ENCODE data around the gene ZNF780B.

ZNF780B gene

GRCh38 chr19:40088299-40089047, 32.4 kb upstream of the ZNF780B start:
- TF ChIP-seq EZH2 (IDR thresholded peaks at IDR 0.05; ENCODE audit: borderline replicate concordance, low read length) (no peak), CTCF (IDR thresholded peaks at IDR 0.05; ENCODE audit: low read length) (no peak)
- Histone ChIP-seq H3K4me1 (ENCODE audit: insufficient read depth, low read length, severe bottlenecking) (peaks cover 19% of the 10 kb centered on the region), H2AFZ (ENCODE audit: low read length) (no peak overlapping the region), H3K9me2 (ENCODE audit: low read depth, low read length) (no peaks in the 10 kb centered on the region), H3K9me3 (ENCODE audit: low read length) (peaks cover 14% of the 10 kb centered on the region), H3K9ac (ENCODE audit: low read length) (no peak overlapping the region), H3K4me2 (ENCODE audit: low read length) (no peak overlapping the region), H3K4me3 (ENCODE audit: low read depth, low read length, poor library complexity, severe bottlenecking) (no peak overlapping the region), H3F3A (ENCODE audit: insufficient read depth, low read length) (no peaks in the 10 kb centered on the region), H3K27ac (ENCODE audit: low read depth, low read length, poor library complexity, severe bottlenecking) (no peak overlapping the region), H4K20me1 (ENCODE audit: insufficient read depth, low read length) (no peaks in the 10 kb centered on the region), H3K79me2 (ENCODE audit: insufficient read depth, low read length) (peaks cover 5% of the 10 kb centered on the region; the same call in 1 of the 2 replicates), H3K36me3 (ENCODE audit: insufficient read depth, low read length) (peaks cover 29% of the 10 kb centered on the region), H3K27me3 (ENCODE audit: insufficient read depth, low read length) (no peaks in the 10 kb centered on the region)

GRCh38 chr19:40084948-40085347, 28.9 kb upstream of the ZNF780B start:
- no peak overlapping the region for H3K27ac ChIP-seq (ENCODE audit: low read depth, low read length, poor library complexity, severe bottlenecking)
- H3K4me3 ChIP-seq (ENCODE audit: low read depth, low read length, poor library complexity, severe bottlenecking): no peak overlapping the region
- H3K4me1 ChIP-seq (ENCODE audit: insufficient read depth, low read length, severe bottlenecking): peaks cover 9% of the 10 kb centered on the region
- peaks cover 64% of the 10 kb centered on the region for H3K36me3 ChIP-seq (ENCODE audit: insufficient read depth, low read length)
- no peaks in the 10 kb centered on the region for H3F3A ChIP-seq (ENCODE audit: insufficient read depth, low read length)
- H3K4me2 ChIP-seq (ENCODE audit: low read length): no peak overlapping the region
- no peaks in the 10 kb centered on the region for H3K9me2 ChIP-seq (ENCODE audit: low read depth, low read length)
- H3K9ac ChIP-seq (ENCODE audit: low read length): no peak overlapping the region
- H3K9me3 ChIP-seq (ENCODE audit: low read length): peaks cover 16% of the 10 kb centered on the region
- no peaks in the 10 kb centered on the region for H4K20me1 ChIP-seq (ENCODE audit: insufficient read depth, low read length)
- TF ChIP-seq CTCF (IDR thresholded peaks at IDR 0.05; ENCODE audit: low read length) (no peak), EZH2 (IDR thresholded peaks at IDR 0.05; ENCODE audit: borderline replicate concordance, low read length) (no peak)
- no peak overlapping the region for H2AFZ ChIP-seq (ENCODE audit: low read length)
- H3K79me2 ChIP-seq (ENCODE audit: insufficient read depth, low read length): peaks cover 5% of the 10 kb centered on the region; the same call in 1 of the 2 replicates
- no peaks in the 10 kb centered on the region for H3K27me3 ChIP-seq (ENCODE audit: insufficient read depth, low read length)

GRCh38 chr19:40081411-40081810, 25.4 kb upstream of the ZNF780B start:
- Histone ChIP-seq H2AFZ (ENCODE audit: low read length) (no peak overlapping the region), H3K9me2 (ENCODE audit: low read depth, low read length) (no peaks in the 10 kb centered on the region), H3K79me2 (ENCODE audit: insufficient read depth, low read length) (no peaks in the 10 kb centered on the region), H3K4me3 (ENCODE audit: low read depth, low read length, poor library complexity, severe bottlenecking) (no peak overlapping the region), H3K4me1 (ENCODE audit: insufficient read depth, low read length, severe bottlenecking) (no peaks in the 10 kb centered on the region), H3K9me3 (ENCODE audit: low read length) (peaks cover 22% of the 10 kb centered on the region), H3F3A (ENCODE audit: insufficient read depth, low read length) (no peaks in the 10 kb centered on the region), H3K27me3 (ENCODE audit: insufficient read depth, low read length) (no peaks in the 10 kb centered on the region), H3K36me3 (ENCODE audit: insufficient read depth, low read length) (peaks cover 86% of the 10 kb centered on the region), H3K9ac (ENCODE audit: low read length) (no peak overlapping the region), H3K4me2 (ENCODE audit: low read length) (no peak overlapping the region), H4K20me1 (ENCODE audit: insufficient read depth, low read length) (no peaks in the 10 kb centered on the region), H3K27ac (ENCODE audit: low read depth, low read length, poor library complexity, severe bottlenecking) (no peak overlapping the region)
- no peak for TF ChIP-seq EZH2 (IDR thresholded peaks at IDR 0.05; ENCODE audit: borderline replicate concordance, low read length)

GRCh38 chr19:40080289-40080688, 24.3 kb upstream of the ZNF780B start:
- Histone ChIP-seq H3K9me2 (ENCODE audit: low read depth, low read length) (no peaks in the 10 kb centered on the region), H3K27me3 (ENCODE audit: insufficient read depth, low read length) (no peaks in the 10 kb centered on the region), H3K4me1 (ENCODE audit: insufficient read depth, low read length, severe bottlenecking) (no peaks in the 10 kb centered on the region), H3K4me3 (ENCODE audit: low read depth, low read length, poor library complexity, severe bottlenecking) (no peak overlapping the region), H3K9ac (ENCODE audit: low read length) (no peak overlapping the region), H3K36me3 (ENCODE audit: insufficient read depth, low read length) (peaks cover 97% of the 10 kb centered on the region), H3K4me2 (ENCODE audit: low read length) (no peak overlapping the region), H3F3A (ENCODE audit: insufficient read depth, low read length) (no peaks in the 10 kb centered on the region), H3K27ac (ENCODE audit: low read depth, low read length, poor library complexity, severe bottlenecking) (no peak overlapping the region), H4K20me1 (ENCODE audit: insufficient read depth, low read length) (no peaks in the 10 kb centered on the region), H2AFZ (ENCODE audit: low read length) (no peak overlapping the region), H3K79me2 (ENCODE audit: insufficient read depth, low read length) (no peaks in the 10 kb centered on the region), H3K9me3 (ENCODE audit: low read length) (peaks cover 33% of the 10 kb centered on the region)
- no peak for TF ChIP-seq CTCF (IDR thresholded peaks at IDR 0.05; ENCODE audit: low read length)
